SHP77 (cell line): ENCODE measurements around the gene NPLOC4.
"Not testable (repeated sequence)": the region's sequence is repeated elsewhere in the genome, so short reads cannot be mapped to it uniquely, and the experiment has no call there.

Experiments used
- DNase-seq, 2 experiments: peaks; one replicate each; lab custom pipeline; 2025; lab: John Stamatoyannopoulos, UW

The NPLOC4 gene

DNA sequence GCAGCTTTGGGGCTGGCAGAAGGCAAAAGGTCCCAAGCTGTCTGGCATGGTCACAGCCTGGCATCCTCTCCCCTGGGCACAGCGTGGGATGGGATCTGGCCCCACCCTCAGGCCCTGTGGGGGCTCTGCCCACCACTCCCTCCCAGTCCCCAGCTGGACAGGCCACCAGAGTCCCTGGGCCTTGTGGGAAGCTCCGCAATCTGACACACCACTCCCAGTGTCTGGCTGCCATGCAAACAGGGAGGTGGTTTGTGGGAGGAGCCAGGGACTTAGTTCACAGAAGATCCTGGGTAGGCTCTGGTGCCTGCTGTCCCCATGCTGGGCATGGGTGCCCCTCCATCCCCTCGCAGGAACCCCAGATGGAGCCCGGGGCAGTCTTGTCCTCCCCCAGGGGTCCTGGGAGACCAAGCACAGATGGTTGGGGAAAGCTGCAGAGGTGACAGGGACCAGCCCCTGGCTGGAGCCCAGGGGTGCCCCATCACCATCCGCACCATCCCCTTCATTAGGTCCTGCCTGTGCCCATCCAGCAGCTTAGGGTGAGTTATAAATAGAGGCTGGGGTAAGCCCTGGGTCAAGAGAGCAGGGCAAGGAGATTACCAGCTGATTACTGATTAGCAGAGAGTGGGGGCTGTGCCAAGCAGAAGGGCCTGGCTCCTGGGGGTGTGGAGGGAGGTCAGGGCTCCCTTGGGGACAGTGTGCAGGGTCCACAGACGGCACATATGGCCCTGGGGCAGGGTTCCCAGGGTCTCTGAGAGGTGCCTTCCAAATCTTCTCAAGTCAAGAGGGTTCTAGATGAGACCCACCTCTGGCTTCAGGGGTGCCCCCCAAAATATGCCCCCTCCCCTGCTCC, 102.5 kb downstream of the NPLOC4 start:
- DNase-seq = peak; percentile 37 to 65

GRCh38 chr17:81533339-81534141, 103.4 kb downstream of the NPLOC4 start:
- DNase-seq = no peak

- no peak for DNase-seq
These were observed 104.2 kb downstream of the NPLOC4 start for GRCh38 chr17:81532490-81533287.

GRCh38 chr17:81531998-81532404, 104.9 kb downstream of the NPLOC4 start:
- DNase-seq = not testable (repeated sequence)

- not testable (repeated sequence) for DNase-seq
These were observed 105.9 kb downstream of the NPLOC4 start for GRCh38 chr17:81531013-81531412.

DNA sequence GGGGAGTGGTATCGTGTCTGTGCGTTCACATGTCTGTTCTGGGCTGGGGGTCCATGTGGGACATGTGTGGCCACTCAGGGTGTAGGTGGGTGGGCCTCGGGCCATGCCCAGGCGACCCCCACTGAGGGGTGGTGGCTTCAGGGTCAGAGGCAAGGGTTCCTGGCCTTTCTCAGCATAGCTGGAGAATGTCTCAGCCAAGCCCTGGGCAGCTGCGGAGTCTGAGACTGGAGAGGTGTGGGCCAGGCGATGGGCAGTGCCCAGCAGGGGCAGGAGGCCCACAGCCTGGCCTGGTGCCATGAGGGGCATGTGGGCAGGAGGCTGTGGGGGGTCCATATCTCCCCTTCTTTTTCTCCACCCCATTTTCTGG, 107.5 kb downstream of the NPLOC4 start:
- no peak for DNase-seq

DNA sequence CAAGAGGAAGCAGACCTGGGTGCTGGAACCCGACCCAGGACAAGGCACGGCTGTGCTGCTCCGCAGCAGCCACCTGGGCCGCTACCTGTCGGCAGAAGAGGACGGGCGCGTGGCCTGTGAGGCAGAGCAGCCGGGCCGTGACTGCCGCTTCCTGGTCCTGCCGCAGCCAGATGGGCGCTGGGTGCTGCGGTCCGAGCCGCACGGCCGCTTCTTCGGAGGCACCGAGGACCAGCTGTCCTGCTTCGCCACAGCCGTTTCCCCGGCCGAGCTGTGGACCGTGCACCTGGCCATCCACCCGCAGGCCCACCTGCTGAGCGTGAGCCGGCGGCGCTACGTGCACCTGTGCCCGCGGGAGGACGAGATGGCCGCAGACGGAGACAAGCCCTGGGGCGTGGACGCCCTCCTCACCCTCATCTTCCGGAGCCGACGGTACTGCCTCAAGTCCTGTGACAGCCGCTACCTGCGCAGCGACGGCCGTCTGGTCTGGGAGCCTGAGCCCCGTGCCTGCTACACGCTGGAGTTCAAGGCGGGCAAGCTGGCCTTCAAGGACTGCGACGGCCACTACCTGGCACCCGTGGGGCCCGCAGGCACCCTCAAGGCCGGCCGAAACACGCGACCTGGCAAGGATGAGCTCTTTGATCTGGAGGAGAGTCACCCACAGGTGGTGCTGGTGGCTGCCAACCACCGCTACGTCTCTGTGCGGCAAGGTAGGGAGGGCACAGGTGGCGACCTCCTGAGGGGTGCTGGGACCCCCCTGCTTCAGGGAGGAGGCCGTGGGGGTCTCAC, 108.1 kb downstream of the NPLOC4 start:
- peak; percentile 50 to 71 for DNase-seq

- DNase-seq = no peak
These were observed 108.6 kb downstream of the NPLOC4 start for GRCh38 chr17:81528384-81528650.

DNA sequence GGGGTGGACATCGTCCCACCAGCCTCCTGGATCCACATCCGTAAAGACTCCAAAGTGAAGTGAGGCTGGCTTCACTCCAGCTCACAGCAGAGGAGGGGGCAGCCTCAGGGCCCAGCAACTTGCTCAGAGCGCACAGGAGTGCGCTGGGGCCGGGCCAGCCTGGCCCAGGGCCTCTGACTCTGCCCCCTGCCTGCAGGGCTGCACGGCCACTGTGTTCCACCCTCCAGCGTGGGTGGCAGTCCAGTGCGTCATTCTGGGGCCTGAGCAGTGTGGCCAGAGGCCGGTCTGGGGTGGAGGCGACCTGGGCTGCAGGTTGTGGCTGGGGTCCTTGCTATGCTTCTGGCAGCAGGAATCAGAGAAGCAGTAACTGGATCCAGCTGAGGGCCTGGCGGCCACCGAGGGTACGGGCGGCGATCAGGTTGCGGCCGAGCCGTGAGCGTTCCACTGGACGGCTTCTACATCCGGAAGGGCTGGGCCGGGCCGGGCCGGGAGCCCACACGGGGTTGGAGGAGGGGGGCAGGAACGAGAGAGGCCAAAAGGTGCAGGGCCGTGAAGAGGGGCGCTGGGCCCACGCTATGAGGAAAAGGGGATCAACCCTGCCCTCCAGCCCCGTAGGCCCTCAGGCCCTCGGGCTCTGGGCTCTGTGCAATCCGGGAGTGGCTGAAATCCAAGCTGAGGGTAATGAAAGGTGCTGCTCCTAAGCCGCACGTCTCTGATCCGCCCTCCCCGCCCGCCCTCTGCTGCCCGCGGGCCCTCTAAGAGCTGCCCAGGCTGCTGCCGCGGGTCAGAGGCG, 109.1 kb downstream of the NPLOC4 start, which contains the start of gene FSCN2:
FSCN2 (plus strand) TSS at position 787 of the 793 bp plus-strand sequence. CDS start 155 bp downstream, outside the sequence.
- peak in 1 of 2 experiments; percentile 58 for DNase-seq

- no peak for DNase-seq
These were observed 110.0 kb downstream of the NPLOC4 start for GRCh38 chr17:81526662-81527571.

DNA sequence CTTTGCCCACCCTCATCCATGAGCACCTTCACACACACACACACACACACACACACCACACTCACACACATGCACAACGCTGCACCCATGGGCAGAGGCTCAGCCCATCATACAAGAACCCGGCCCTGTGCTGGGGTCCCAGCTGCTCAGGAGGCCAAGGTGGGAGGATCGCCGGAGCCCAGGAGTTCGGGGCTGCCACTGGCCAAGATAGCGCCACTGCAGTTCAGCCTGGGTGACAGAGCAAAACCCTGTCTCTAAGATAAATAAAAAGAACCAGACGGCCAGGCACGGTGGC, 112.1 kb downstream of the NPLOC4 start:
- DNase-seq = no peak

DNA sequence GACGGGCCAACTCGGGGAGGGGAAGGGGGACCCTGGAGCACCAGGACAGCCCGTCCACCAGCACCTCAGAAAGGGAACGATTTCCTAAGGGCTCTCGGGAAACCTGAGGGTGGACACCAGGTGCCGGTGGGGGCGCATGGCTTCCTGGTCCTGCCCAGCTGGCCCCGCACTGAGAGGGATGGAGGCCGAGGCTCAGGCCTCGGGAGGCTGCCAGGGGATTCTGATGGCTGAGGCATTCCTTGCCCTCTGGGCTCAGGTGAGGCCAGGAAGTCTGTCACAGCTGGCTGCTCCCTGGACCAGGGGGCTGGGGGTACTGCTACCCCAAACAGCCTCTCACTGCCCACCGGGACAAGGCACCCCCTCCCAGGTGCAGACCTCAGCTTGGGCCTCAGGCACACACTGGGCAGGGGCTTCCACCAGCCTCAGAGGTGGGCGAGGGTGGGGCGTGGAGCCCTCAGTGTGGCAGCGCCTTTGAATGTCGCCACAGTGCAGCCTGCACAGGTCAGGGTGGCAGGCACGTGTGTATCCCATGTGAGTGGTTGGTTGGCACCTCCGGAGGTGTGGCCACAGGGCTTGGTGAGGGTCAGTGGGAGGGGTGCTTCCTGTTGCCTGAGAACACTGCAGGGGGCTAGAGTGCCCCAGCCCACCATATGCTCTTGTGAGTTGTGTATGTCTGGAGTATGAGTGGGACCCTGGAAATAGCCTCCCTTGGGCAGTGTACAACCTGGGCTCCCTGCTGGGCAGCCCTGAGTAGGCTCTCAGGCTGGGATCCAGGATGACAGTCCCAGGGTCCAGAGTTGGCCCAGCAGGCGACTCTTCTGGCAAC, 112.7 kb downstream of the NPLOC4 start:
- DNase-seq = no peak

DNA sequence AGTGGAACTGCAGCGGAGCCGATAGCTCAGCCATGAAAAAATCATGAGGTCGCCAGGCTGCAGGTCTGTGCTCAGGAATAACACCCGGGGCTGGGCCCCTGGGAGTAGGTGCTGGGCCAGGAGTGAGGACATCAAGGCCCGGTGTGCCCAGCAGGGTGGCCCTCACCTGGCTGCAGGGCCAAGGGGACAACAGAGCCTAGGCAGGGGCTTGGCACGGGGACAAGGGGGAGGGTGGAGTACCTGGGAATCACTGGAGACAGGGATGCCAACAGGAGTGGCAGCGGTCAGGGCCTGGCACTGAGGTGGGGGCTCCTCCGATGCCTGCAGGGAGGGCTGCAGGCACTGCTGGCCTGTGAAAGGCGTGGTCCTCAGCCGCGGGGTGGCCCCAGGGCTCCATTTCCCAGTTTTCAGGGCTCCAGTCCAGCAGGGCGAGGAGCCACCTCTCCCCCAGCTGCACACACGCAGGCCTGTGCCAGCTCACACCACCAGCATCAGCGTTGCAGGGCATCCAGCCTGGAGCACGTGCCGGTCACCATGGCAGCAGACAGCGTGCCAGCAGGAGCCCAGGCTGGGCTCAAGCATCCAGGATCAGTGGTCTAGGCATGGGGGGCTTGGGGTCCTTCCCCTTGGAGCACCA, 113.4 kb downstream of the NPLOC4 start:
- peak; percentile 36 to 69 for DNase-seq

DNA sequence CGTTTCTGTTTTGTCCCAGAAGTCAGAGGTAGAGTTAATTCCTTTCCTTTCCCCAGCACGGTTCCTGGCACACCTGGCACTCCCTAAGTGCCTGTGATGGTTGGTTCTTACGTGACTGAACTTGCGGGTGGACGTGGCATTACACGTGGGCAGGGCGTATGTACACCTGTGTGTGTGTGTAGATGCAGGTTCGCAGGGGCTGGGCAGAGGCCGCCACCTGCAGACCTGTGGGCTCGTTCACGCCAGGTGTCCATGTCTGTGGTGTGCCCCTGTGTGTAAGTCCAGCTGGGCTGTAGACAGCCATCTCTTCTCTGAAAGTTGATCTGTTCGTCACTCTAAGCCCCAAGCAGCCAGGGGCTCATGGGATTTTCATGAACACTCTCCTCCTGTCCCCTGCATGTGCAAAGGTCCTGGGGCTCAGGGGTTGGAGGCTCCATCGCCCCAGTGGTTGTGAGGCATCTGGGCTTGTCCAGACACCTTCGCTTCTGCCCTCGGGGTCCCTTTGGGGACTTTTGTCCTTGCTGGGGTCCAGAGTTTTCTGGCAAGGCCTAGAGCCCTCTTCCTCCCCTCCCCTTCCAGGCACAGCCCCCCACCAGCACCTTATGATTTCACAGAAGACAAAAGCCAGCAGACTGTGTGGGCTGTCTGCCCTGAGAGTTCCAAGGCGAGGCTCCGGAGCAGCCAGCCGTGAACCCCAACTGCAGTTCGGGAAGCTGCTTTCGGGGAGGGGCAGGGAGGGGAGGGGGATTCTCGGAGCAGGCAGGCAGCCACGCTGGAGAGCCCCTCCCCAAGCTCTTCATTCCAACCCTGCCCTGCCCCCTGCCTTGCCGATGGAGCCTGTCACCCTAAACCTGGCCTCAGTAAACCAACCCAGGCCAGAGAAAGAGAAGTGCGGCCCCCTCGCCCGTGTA, 114.2 kb downstream of the NPLOC4 start:
- no peak for DNase-seq

- no peak for DNase-seq
These were observed 116.7 kb downstream of the NPLOC4 start for GRCh38 chr17:81520021-81520901.

DNA sequence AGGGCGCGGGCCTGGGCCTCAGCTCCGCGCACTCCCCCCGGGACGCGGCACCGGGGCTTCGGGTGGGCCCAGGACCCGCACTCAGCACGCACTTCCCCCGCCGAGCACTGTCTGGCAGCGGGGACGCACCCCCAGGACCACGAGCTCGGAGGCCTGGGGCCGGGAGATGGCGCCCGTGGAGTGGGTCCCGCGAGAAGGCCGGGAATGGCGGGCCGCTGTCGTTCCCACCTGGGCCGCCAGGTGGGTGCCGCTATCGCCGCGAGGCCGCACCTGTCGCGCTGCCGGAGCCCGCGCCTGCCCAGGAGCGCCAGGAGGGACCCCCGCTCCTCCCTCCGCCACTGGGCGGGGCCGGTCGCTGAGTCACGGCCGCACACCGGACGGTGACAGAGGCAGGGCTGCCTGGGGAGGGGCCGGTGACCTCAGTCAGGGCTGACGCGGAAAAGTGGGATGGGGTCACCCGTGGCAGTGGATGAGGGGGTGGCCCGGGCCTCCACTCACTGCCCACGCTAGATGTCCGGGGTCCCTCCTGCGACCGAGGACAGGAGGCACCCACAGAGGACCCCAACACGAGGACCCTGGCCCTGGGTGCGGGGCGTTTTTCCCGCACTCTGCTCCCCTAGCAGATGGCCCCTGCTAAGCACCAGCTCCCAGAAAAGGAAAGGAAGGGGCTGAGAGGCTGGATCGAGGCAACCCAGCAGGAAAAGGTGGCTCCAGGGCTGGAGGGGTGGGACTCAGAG, 117.5 kb downstream of the NPLOC4 start:
- DNase-seq = peak in 1 of 2 experiments; percentile 52
